ENCODE measurements around the gene ZFP62.
"Not testable (repeated sequence)": the region's sequence is repeated elsewhere in the genome, so short reads cannot be mapped to it uniquely, and the experiment has no call there.

Gene ZFP62

GRCh38 chr5:180828756-180829531 lies 32.1 kb downstream of the ZFP62 start:
- not testable (repeated sequence) for DNase-seq

- DNase-seq, result not testable (repeated sequence)
These were observed 33.7 kb downstream of the ZFP62 start for GRCh38 chr5:180827374-180827773.

GRCh38 chr5:180825768-180826525 lies 35.1 kb downstream of the ZFP62 start:
- no peak for DNase-seq

- no peak for DNase-seq
These were observed 36.2 kb downstream of the ZFP62 start for GRCh38 chr5:180824630-180825476.

- DNase-seq, result no peak
These were observed 37.0 kb downstream of the ZFP62 start for GRCh38 chr5:180823940-180824629.

- no peak for DNase-seq
These were observed 37.7 kb downstream of the ZFP62 start for GRCh38 chr5:180823346-180823745.

- DNase-seq, result no peak
These were observed 39.5 kb downstream of the ZFP62 start for GRCh38 chr5:180821538-180821937.

- no peak for DNase-seq
These were observed 40.2 kb downstream of the ZFP62 start for GRCh38 chr5:180820788-180821321.

GRCh38 chr5:180818677-180819341 lies 42.3 kb downstream of the ZFP62 start:
- DNase-seq, result no peak

- no peak for DNase-seq
These were observed 43.0 kb downstream of the ZFP62 start for GRCh38 chr5:180817893-180818674.

GRCh38 chr5:180816608-180817534 lies 44.2 kb downstream of the ZFP62 start:
- no peak for DNase-seq

- DNase-seq, result no peak
These were observed 45.7 kb downstream of the ZFP62 start for GRCh38 chr5:180815293-180815917.

- no peak for DNase-seq
These were observed 47.7 kb downstream of the ZFP62 start for GRCh38 chr5:180813420-180813819.

GRCh38 chr5:180811623-180812124 lies 49.4 kb downstream of the ZFP62 start:
- no peak for DNase-seq

- DNase-seq, result no peak
These were observed 50.0 kb downstream of the ZFP62 start for GRCh38 chr5:180810959-180811622.

GRCh38 chr5:180810210-180810958 lies 50.7 kb downstream of the ZFP62 start:
- DNase-seq, result peak; percentile 93

GRCh38 chr5:180809403-180810209 lies 51.5 kb downstream of the ZFP62 start:
- peak; percentile 79 for DNase-seq

All from effector CD4-positive, alpha-beta T cell (primary cell).